Fibroblast of skin of right biceps (primary cell): ENCODE results near the gene ATP6V0D1.

ENCODE experiments used
- DNase-seq: peaks from one replicate; pipeline ENCODE4 v3.0.0-alpha.2; 2013

ATP6V0D1 gene

GRCh38 chr16:67400901-67401300 is 80.1 kb downstream of the ATP6V0D1 start:
- no peak for DNase-seq

DNA sequence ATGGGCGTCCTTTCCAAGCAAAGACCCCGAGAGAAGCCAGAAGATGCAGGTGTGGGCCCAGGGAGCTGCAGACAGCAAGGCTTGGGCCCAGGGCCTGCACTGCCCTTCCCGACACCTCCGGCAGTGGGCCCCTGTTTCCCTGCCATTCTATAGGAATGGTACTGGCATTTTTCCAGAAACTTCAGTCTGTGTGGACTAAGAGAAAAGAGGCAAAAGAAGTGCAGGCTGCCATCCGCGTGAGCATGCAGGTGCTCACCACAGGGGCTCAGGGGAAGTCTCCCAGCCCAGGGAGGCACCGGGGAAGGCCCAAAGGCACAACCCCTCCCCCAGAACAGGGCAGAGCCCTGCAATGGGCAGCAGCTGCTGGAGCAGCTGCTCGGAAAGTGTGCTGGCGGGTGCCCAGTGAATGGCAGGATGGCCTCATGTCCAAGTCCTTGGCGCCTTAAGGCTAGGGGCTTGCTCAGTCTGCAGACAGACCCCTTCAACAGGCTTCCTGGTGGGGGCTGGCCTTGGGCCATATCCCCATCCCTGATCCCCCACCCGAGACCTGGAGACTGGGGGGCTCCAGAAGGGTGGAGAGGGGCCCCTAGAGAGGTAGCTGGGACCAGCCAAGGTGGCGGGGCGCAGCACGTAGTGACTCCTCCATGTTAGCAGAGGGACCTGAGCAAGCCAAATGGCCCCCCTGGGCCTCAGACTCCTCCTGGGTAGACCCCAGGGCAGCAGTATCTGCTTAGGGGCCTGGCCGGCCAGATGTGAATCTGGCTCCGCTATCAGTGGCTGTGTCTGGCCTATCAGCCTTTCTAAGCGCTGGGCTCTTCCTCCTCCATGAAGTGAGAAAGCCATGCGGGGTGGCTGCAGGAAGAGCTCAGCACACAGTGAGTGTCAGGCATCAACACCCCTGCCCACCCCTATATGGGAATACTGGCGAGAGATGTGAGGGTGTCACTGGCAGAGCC is 80.9 kb downstream of the ATP6V0D1 start:
- DNase-seq: no peak

DNA sequence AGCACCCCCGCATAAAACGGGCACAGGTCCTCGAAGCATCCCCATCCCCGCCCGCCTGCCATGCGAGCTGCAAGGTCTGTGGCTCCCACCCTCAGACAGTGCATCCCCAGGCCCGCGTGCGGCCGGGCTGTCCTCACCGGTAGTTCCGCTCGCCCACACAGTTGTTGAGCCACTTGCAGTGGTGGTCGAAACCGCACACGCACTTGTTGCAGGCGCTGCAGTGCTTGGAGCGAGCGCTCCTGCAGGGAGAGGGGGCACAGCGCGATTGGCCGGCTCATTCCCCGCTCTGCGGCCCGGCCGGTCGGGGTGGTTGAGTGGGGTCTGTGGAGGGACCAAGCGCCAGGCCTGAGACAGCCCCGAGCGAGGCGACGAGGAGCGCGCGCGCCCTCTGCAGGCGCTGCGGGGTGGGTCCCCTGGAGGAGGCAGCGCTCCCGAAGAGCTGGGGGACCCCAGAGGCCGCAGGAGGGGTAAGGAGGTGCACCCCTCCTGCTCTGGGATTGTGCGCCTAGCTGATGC is 81.7 kb downstream of the ATP6V0D1 start:
- no peak for DNase-seq

- no peak for DNase-seq
These were observed 82.3 kb downstream of the ATP6V0D1 start for GRCh38 chr16:67398546-67399217.

DNA sequence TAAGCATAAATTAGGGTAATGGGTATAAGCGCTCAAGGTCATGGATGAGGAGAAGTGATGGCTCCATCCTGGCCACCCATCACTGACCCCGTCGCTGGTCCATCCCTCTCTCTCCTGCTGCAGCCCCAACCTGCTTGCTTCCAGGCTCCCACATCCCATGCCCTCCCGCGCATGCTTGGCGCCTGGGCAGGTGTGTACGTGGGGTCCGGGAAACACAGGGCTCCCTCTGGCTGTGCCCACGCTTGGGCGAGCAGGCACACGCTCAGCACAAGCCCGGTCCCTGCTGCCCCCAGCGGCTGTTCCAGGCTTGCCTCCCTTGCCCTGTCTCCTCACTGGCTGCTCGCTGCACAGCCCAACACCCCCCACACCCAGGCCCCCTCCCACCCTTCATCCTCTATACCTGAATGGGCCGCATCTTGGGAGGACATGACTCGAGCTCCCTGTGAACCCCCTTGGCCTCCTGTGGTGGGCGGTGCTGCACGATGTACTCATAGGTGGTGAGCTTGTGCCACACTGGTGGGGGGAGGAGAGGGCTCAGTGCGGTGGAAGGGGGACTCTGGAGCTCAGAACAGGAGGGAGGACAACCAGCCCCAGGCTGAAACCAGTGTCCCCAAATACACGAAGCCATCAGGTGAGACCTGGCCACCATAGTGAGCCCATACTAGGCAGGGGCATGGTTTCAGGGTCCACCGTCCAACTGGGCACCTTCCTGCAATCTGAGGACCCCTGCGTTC is 83.0 kb downstream of the ATP6V0D1 start:
- DNase-seq: no peak

DNA sequence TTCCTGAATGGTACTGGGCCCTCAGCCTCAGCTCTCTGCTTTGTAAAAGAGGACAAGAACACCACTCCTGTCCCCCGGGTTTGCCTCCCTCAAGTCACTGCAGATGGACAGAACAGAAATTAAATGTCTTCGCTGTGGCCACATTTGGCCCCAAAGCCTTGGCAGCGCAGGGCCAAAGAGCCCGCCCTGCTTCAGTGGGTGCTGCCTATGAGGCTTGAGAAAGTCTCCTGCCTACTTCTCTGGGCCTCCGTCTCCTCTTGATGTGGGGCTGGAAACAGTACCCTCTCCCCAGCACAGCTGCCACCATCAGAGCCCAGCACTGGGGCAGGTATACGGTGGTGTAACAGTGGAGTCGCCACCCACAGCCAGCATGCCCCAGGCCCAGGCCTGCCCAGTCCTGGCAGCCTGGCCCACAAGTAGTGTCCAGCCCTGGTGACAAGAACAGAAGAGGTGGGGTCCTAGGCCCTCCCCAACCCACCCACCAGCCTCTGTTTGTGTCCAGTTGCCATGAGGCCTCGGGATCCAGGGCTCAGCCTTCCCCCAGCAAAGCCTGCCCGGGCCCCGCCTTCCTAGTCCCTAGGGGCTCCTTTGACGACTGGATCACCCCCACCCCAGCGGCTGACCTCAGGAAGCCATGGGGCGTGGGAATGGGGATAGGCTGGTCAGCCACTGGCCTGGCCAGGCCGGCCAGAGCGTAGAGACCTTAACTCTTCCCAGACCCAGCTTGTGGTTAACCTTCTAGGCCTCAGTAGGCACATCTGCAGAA is 83.7 kb downstream of the ATP6V0D1 start:
- no peak for DNase-seq

DNA sequence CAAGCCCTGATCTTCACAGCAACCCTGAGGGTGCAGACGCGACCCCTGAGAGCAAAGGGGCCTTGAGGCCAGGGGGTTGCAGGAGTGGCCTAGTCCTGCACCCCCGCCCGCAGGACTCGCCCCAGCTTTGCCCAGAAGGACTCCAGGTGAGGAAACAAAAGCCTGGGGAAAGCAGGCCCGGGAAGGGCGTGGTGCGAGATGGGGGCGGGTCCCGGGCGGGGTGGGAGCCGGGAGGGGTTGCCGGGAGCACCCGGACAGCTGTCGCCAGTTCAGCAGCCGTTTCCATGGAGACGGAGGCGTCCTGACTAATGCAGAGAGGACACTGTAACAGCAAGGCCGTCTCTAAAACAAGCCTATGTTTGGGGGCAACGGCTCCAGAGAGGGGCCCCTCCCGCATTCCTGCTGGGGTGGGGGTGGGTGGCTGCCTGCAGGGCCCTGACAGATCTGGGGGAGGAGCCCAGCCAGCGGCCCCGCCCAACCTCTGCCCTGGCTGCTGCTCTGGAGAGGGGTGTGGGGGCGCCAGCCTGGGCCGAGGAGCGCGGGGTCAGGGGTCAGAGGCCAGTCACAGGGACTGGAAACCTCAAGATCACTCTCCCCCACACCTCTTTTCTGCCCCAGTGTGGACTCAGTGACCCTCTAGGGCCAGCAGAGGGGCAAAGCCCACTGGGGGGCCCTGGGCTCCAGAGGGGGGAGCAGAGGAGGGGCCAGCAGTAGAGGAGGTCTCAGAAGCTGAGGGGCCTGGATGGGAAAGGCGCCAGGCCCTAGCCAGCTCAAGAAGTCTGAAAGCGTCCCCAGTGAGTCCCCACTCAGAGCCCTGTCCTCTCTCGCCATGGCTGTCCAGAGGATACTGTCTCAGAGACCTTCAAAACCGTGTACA is 84.6 kb downstream of the ATP6V0D1 start:
- DNase-seq: peak; percentile 87

GRCh38 chr16:67395458-67396158 is 85.3 kb downstream of the ATP6V0D1 start:
- DNase-seq: no peak

- DNase-seq: no peak
These were observed 85.9 kb downstream of the ATP6V0D1 start for GRCh38 chr16:67395105-67395457.

DNA sequence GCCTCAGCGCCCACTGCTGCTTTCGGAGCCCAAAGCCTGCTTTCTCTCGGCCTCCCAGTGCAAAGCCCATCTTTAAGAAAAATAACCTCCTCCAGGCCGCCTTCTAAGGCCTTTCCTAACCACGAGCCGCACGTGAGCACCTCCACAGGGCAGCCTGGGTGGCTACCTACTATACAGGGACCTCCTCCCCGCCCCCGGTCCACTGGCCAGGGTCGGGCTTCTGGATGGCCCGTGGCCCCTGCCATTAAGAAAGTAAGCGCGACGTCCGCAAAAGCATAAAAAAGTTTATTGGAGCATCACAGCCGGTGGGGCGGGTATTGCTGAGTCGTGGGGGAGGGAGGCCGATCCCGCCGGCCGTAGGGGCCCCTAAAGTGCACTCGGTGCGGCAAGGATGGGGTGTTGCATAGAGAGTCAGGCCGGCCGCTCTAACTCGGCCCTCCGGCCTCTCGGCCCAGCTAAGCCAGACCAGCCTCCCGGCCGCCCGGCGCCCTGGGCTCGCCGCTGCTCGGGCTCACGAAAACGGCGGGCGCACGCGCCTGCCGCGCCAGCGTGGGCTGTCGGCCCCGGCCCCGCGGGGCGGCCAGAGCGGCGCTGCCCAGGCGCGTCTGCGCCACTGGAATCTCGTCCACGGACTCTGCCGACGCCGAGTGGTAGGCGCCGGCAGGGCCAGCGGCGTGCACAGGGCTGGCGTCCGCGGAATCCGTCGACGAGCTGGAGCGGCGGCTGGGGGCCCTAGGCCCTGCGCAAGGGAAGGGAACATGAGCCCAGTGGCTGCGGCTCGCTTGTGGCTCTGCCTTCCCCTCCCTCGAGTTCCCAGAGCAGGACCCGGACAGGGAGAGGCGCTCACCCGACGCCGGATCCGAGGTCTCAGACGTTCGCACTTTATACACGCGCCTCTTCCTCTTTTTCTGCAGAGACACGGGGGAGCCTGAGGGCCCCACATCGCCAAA is 86.5 kb downstream of the ATP6V0D1 start:
- DNase-seq: no peak

DNA sequence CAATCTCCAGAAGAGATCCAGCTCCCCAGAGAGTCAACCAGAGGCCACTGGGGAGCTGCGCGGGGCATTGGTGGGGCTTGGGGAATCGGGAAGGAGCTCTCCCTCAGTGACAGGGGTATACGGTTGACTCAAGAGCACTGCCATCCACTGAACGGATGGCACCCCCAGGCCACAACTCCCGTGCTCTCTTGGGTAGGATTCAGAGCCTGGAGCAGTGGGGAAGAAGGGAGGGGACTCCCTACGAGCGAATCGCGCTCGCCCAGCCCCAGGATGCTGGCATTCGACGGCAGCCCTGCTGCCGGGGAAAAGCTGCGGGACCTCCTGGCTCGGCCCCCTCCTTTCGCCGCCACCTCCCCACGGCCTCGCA is 87.2 kb downstream of the ATP6V0D1 start:
- DNase-seq: no peak

DNA sequence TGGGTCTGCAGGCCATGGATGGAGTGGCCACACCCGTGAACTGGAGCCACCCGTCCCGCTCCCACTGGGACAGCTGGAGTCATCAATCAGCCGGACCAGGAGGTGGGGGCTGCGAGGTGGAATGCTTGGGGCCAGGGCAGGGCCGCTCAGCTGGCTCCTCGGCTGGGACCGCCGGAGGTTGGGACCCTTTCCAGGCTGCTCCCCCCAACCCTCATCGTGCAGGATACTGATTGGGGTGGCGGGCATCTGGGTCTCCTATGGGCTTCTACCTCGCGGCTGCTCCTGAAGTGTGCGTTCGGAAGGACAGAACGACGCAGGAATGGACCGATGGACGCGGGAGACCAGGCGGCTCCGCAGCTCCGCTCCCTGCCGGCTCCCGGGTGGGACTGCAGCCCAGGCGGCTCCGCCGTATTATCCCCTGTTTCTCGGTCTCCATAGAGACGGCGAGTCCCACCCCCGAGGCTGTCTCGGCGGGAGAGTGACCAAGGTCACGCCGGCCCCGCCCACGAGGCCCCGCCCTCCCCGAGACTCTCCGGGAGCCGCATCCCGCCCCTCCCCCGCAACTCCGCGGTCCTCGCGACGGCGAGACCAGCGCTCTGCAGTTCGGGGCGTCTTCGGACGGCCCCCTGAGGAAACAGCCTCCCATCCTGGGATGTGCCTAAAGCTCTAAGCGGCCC is 87.7 kb downstream of the ATP6V0D1 start, which contains the start of gene TPPP3:
TPPP3 (minus strand) TSS at position 388 of the 677 bp plus-strand sequence. CDS start 2,387 bp downstream, outside the sequence.
- peak; percentile 75 for DNase-seq

- DNase-seq: no peak
These were observed 88.5 kb downstream of the ATP6V0D1 start for GRCh38 chr16:67392301-67393059.

- no peak for DNase-seq
These were observed 89.3 kb downstream of the ATP6V0D1 start for GRCh38 chr16:67391424-67392300.

GRCh38 chr16:67390816-67391423 is 90.0 kb downstream of the ATP6V0D1 start:
- DNase-seq: no peak
